Caki2 (cell line): ENCODE data around the gene ASPSCR1. TPM values are rescaled to one million over a fixed set of nuclear protein-coding genes. Genes with fewer than 3 reads are reported as not detected.

Experiments
- DNase-seq: peaks from one replicate; pipeline ENCODE4 v3.0.0-alpha.2; 2015; ENCODE audit warnings: low read depth
- in situ Hi-C: cut with HindIII; loops from 2 replicates; pipeline ENCODE4 v1.10.0; 2016; ENCODE audit warnings: low sequenced_read_pairs, low pct_unique_long_range_greater_than_20kb, mixed read lengths
- total RNA-seq: library from RNA; depleted of rRNA; stranded (reverse); fragments of >200 nt; shearing (Covaris generic); gene quantifications from 2 replicates; pipeline ENCODE4 v1.2.3, GENCODE V29; 2014; ENCODE audit warnings: low replicate concordance

ASPSCR1 gene
- total RNA-seq, 1 experiment from 2014 or later: 62.8 TPM

DNA sequence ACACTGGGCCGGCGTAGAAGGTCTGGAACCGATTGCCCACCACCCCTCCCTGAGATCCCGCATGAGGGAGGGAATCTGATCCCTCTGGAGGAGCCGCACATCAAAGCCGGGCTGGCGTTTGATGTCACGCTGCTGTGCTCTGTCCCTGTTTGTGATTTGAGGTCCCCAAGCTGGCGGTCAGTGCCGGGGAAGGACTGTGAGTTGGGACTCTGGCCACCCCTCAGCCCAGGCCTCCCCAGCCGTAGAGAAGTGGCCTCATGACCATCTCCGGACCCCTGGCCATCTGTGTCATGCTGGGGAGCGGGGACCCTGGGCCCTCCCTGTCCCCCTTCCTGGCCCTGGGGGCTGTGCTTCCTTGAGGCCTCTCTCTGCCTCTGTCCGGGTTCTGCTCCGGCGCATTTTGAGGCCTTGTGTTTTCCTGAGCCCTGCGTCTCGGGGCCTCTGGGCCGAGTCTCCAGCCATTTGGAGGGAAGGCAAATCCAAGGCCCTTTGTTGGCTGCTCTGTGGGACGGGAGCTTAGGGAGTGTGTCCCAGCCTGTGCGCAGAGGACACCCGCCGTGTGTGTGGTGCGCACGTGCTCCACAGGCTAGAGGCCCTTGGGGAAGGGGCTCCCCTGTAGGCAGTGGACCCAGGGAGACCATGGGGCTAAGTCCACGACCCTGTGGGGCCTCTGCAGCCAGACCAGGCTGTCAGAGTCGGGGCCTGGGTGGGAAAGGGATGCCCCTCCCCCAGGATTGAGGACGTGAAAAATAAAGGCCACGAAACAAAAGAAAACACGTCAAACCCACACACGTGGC is 15.1 kb downstream of the ASPSCR1 start:
- in situ Hi-C loops: no loop called here

DNA sequence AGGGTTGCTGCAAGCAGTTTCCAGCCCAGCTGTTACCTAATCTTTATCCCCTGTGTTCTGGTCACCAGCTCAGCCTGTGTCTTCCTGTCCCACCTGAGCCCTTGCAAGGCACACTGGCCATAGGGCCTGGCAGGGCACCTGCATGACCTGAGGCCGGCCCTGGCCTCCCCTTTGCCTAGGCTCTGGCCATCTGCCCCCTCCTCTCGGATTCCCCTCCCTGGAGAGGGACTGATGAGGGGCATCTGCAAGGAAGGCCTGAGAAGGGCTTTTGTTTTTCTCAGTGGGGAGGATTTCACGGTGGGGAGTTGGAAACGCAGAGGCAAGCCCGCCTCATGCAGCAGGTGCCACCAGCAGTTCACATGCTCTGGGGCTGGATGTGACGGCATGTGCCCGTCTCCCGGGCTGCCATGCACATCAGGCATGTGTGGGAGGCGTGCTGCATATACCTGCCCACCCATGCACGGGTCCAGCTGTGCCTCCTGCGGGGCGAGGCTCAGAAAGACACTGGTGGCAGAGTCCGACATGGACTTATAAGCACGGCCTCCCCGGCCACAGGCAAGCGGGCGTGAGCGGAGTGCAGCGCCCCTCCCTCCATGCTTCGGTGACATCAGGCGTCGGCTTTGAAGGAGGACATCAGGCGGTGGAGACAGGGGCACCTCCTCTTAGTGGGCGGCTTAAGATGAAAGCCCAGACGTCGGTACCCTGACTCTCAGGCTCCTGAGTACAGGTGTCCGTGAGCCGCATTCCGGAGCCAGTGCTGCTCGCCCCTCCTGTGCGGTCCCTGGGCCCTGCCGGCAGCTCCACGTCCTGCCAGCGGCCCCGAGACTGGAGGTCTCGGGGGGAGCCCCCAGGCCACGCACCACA is 16.5 kb downstream of the ASPSCR1 start:
- in situ Hi-C loops: no loop called here
- DNase-seq: no peak

More for the DNA sequence above, 15.1 kb downstream of the ASPSCR1 start:
- DNase-seq: no peak

DNA sequence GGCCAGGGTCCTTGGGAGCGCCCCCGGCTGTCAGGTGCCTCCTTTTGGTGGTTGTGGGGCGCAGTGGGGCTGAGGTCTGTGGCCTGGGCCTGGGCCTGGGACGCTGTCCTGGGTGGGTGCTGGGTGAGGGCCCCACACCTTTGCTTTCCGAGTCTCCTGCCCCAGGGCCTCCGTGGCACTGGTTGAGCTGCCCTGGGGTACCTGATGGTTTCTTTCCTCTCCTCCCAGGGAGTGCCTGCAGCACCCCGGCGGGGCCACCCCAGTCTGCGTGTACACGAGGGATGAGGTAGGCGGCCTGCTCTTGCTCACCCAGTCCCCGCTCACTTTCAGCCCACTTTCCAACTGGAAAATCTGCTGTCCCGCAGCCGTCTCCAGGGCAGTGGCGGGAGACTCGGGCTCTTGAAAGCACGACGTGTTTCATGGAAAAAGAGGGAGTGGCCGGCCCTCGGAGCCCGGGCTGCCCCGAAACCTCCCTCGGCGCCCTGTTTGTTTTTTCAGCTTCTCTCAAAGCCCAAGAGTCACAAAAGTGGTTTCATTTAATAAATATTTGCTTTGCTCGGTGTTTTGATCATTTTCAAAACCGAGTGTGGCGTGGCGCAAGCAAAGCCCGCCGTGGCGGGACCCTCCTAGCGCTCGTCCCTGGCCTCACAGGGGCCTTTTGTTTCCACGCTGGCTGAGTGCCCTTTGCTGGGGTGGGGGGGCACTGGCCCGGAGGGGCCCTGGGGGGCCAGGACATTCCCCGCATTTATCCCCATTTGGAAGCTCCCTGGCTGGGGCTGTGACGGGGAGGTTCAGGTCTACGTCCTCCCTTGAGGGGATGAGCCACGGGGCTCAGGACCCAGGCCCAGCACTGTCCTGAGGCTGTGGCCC is 17.4 kb downstream of the ASPSCR1 start:
- in situ Hi-C loops: no loop called here
- no peak for DNase-seq

DNA sequence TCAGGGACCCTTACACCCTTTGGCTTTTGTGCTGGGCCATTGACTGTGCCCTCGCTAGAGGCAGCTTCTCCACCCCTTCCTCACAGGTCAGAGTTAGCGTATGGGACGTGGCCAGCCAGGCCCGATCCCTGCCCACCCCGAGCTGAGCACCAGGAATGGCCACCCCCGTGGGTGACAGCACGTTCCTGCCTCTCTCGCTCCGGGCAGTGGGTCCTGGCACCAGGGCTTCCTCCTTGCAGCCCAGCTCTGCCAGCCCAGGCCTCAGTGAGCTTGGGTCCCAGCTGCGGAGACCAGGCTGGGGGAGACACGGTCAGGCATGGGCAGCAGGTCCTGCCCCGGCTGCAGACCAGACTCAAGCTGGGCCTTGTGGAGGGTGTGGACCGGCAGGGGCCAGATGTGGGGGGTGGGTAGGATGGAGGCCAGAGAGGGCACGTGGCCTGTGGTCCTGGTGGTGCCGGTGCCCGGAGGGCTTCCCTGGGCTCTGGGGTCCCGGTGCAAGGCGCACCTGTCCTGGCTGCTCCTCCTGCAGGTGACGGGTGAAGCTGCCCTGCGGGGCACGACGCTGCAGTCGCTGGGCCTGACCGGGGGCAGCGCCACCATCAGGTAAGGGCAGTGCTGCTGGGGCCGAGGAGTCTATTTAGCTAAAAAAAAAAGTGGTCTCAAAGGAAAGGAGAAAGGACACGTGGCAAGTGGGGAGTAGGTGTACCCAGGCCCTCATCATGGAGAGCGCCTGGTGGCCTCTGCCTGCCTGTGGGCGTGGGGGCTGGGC is 18.2 kb downstream of the ASPSCR1 start:
- in situ Hi-C loops: no loop called here
- DNase-seq: no peak

DNA sequence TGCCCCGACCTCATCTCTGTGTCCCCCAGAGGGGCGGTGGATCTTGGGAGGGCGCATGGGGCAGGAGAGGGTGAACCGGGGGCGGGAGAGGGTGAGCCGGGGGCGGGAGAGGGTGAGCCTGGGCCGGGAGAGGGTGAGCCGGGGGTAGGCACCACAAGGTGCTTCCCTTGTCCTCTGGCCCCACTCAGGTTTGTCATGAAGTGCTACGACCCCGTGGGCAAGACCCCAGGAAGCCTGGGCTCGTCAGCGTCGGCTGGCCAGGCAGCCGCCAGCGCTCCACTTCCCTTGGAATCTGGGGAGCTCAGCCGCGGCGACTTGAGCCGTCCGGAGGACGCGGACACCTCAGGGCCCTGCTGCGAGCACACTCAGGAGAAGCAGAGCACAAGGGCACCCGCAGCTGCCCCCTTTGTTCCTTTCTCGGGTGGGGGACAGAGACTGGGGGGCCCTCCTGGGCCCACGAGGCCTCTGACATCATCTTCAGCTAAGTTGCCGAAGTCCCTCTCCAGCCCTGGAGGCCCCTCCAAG is 18.9 kb downstream of the ASPSCR1 start:
- in situ Hi-C loops: no loop called here
- DNase-seq: no peak

DNA sequence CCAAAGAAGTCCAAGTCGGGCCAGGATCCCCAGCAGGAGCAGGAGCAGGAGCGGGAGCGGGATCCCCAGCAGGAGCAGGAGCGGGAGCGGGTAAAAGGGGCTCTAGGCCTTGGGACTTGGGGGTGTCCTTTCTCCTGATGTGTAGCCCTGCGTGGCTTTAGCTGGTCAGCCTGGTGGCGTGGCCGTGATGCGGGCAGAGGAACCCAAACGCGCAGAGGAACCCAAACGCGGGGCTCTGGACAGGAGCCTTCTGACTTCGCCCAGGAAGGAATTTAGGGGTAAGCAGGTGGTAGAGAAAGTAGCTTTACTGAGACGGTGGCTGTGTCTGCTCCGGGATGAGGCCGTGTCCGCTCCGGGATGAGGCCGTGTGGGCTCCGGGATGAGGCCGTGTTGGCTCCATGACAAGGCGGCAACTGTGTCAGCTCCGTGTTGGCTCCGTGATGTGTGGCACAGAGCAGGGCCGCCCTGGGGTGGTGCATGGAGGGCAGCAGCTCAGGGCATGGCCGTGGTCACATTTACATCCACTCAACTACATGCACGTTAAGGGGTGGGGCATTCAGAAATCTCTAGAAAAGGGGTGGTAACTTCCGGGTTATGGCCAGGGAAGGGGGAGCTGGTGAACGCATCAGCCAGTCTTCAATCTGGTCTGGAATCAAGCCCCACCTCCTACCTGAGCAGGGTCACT is 19.5 kb downstream of the ASPSCR1 start:
- in situ Hi-C loops: no loop called here
- DNase-seq: no peak

DNA sequence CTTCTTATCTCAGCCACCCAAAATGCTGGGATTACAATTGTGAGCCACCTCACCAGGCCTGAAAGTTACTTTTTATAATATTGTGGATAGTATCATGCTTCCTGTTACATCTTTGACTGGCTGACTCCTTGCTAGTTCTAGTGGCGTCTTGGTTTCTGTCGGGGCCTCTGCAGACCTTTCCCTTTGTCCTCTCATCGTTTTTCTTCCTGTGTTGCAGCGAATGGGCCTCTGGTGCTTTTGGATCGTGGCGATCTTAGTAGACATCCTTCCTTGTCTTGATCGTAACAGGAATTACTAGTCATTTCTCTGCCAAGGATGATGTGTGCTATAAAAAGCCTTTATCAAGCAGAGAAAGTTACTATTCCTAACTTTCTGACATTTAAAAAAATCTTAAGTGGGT is 20.8 kb downstream of the ASPSCR1 start:
- no peak for DNase-seq
- in situ Hi-C loops: no loop called here

DNA sequence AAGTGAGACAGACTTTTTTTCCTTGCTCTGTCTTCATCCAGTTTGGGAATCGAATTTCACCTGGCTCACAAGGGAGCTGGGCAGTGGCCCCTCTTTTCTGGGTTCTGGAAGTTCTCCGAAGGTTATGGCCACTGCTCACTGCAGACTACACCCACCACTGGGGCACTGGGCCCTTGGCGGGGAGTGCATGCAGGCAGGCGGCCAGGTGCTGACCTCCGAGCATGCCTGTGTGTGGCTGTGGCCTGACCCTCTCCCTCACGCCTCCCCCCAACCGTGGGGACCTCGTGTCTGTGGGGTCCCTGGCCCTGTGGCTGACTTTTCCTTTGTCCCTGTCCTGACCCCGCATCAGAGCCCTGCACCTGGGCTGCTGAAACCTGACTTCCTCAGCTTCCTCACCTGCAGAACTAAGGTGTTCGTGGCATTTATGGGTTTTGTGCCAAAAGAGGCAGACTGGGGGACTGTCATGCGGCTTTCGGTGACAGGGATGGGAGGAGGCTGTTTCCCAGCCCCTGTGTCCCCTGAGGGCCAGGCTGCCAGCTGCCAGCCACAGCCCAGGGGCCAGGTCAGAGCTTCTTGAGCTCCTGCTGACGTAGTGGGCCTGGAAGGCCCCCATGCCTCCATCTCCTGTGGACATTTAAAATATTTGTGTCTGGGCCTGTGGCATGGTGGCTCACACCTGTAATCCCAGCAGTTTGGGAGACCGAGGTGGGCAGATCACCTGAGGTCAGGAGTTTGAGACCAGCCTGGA is 21.4 kb downstream of the ASPSCR1 start:
- no peak for DNase-seq
- in situ Hi-C loops: no loop called here

DNA sequence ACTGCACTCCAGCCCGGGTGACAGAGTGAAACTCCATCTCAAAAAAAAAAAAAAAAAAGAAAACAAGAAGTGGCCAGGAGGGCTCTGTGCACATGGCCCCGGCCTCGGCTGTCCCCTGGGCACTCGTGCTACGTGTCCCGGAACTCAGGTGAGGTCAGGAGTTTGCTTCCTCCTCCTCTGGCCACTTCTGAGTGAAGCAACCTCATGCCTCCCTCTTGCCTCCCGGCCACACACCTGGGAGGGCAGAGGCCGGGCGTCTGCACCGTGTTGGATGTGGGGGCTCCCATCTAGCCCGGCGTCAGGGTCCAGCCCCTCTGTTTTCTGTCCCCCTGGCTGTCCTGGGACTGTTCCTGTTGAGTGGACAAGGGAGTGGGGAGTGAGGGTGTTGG is 22.2 kb downstream of the ASPSCR1 start:
- no peak for DNase-seq
- in situ Hi-C loops: no loop called here

DNA sequence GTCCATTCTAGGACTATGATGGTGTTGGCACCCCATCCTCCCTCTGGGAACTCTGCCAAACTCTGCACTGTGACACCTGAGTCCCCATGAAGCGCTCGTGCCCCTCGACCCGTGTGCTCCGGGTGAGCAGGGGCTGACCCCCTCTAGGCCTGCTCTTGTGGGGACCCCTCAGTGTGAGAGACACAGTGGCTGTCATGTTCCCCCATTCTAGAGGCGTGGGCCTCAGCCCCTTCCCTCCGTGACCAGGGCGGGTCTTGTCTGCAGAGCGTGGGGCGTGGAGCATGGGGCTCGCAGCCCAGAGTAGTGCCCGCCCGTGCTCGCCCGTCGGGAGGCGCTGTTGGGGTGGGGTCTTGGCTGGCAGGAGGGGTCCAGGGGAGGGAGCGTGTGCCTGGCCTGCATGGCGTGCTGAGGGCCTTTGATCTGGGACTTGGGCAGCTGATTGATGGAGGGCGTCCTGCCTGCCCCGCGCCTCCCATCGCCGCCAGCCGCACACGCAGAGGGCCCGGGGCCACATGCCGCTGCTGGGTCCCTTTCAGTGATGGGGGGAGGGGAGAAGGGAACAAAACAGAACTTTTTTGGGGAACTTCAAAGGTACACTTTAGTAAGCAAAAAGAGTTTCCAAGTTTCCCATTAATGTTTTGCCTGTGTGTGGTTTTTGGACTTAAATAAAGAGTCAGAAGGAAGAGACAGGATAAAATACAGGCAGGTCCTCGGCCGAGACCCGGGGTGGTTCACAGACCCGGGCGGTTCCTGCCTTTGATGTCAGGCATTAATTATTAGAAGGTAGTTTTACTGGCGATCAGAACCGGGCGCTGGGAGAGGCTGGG is 22.8 kb downstream of the ASPSCR1 start:
- in situ Hi-C loops: no loop called here

DNA sequence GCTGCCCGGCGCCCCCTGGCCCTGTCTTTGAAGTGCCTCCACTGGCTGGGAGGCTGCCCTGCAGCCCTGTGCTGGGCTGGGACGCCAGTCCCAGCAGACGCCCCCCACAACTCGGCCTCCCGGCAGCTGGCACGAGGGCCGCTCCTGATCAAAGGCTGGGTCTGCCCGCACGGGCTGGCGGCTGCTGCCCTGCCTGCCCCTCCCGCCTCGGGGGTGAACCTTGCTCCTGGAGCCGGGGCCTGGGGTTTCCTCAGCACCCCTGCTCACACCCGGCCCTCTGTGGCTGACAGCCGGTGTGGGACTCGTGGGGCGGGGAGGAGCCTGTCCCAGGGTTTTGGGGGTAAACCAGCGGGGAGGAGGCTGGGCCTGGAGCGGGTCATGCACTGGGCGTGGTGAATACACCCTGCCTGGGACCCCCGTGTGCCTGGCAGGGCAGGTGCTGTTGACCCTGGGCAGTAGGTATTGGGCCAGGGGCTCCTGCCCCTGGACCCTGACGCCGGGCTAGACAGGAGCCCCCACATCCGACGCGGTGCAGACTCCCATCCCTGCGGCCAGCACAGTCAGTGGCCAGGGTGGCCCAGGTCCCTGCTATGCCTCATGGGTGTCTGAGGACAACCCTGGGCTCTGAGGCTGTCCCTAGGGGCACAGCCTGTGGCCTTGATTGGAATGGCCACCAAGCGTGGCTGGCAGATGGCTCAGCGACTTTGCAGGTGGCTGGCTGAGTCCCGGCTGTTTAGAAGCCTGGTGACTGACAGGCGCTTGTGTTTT is 23.6 kb downstream of the ASPSCR1 start:
- in situ Hi-C loops: no loop called here
- no peak for DNase-seq

More for the DNA sequence above, 22.8 kb downstream of the ASPSCR1 start:
- no peak for DNase-seq

DNA sequence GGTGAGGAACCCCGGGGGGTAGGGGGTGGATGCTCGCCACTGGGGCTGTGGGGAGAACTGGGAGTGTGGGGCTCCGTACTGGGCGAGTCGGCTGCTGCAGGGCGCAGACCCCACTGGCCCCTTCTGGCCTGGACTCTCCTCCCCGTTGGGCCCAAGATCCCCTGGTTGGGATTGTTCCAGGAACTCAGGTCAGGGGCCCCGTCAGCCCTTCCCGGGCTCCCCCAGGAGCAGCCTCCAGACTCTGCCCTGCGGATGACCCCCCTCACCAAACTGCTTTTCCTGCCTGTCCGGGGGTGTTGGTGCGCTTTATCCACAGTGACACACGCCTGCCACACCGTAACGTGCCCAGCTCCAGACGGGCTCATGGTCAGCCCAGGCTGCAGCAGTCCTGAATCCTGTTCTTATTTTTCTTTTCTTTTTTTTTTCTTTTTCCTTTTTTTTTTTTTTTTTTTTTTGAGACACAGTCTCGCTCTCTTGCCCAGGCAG is 24.2 kb downstream of the ASPSCR1 start:
- DNase-seq: no peak
- in situ Hi-C loops: no loop called here

DNA sequence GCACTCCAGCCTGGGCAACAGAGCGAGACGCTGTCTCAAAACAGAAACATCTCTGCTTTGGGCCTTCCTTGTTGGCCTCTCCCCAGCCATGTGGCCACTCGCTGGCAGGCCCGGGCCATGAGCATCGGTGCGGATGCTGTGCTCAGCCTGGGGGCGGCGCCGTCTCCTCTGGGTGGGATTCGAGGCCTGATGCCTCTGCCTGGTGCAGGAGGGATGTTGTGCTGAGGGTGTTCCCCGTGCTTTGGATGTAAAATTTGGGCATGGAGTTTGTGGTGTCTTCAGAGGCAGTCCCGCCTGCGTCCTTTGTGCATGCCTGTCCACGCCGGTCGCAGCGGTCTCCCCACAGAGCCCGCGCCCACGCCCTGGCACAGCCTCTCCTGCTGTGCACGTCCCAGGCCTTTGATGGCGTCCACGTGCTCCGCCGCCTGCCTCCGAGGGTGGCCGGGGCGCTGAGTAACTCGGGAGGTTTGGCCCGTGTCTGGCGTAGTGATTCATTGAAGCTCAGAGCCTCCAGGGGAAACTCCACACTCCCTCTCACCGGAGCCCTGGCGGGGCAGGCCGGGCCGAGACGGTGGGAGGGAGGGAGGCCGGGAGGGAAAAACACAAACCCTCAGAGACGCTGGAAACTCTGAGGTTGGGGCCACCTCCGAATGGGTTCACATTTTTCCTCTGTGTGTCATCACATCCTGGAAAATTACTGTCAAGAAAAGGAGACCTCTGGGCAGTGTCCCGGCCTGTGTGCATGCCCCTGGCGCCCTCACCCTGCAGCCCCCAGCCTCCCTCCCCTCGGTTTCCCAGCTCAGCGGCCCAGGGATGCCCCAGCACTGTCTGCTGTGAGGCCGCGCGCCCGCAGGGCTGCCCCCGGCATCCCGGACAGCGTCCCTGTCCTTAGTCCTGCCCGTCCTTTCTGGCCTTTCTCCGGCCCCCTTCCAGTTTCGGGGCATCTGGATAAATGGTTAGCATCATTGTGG is 26.3 kb downstream of the ASPSCR1 start:
- in situ Hi-C loops: no loop called here
- DNase-seq: peak; percentile 97
